Astrocyte (in vitro differentiated cells and primary cell): ENCODE measurements around the gene PDCL2.

Experiments used
- EZH2 ChIP-seq: IDR thresholded peaks from 2 replicates; pipeline ENCODE4 v1.6.1; 2012; ENCODE audit warnings: mild to moderate bottlenecking, low read length, inconsistent platforms; ENCODE audit not compliant: insufficient read depth
- TF ChIP-seq, protein P1 (sequence below): IDR thresholded peaks from 2 replicates; pipeline ENCODE4 v1.5.1; 2011; ENCODE audit warnings: low read depth, mild to moderate bottlenecking, inconsistent platforms, low read length, moderate library complexity; ENCODE audit not compliant: insufficient read depth

DNA sequence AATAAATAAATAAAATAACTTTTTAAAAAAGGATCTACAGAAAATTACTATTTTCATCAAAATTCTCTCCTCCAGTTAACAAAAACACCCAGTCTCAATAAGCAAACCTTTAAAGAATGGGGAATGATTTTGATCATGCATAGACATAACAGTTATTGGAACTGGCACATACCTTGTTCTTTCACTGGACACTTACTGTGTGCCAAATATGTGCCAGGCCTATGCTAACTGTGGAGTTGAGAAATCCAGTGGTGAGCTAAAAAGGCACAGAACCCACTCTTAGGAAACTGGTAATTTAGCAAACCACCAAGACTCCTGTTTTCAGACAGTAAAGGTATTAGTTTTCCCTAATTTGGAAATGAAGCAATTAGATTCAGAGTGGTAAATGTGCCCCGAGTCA lies 84.4 kb downstream of the PDCL2 start:
- TF ChIP-seq, protein P1, sequence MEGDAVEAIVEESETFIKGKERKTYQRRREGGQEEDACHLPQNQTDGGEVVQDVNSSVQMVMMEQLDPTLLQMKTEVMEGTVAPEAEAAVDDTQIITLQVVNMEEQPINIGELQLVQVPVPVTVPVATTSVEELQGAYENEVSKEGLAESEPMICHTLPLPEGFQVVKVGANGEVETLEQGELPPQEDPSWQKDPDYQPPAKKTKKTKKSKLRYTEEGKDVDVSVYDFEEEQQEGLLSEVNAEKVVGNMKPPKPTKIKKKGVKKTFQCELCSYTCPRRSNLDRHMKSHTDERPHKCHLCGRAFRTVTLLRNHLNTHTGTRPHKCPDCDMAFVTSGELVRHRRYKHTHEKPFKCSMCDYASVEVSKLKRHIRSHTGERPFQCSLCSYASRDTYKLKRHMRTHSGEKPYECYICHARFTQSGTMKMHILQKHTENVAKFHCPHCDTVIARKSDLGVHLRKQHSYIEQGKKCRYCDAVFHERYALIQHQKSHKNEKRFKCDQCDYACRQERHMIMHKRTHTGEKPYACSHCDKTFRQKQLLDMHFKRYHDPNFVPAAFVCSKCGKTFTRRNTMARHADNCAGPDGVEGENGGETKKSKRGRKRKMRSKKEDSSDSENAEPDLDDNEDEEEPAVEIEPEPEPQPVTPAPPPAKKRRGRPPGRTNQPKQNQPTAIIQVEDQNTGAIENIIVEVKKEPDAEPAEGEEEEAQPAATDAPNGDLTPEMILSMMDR, result no peak
- TF ChIP-seq EZH2, result no peak
